Uterus (tissue), 2 donors: Measurements from ENCODE around the gene ARSI.

ENCODE experiments used
- POLR2A ChIP-seq, 2 donors: fragments of 450-650 bp; IDR thresholded peaks; one replicate each; pipeline ENCODE4 v1.6.1; 2016; ENCODE audit warnings: antibody characterized with exemption in 2 of 2, mild to moderate bottlenecking in 1 of 2, moderate library complexity in 1 of 2
- TF ChIP-seq, protein P1 (sequence below), 4 experiments: fragments of 200-600 bp in 2 of 4; fragments of 450-650 bp in 2 of 4; sonication (generic) in 2 of 4; IDR thresholded peaks; one replicate each; pipeline ENCODE4 v1.5.1; 2016 to 2019; ENCODE audit warnings: antibody characterized with exemption in 4 of 4, mild to moderate bottlenecking in 2 of 4, moderate library complexity in 1 of 4

DNA sequence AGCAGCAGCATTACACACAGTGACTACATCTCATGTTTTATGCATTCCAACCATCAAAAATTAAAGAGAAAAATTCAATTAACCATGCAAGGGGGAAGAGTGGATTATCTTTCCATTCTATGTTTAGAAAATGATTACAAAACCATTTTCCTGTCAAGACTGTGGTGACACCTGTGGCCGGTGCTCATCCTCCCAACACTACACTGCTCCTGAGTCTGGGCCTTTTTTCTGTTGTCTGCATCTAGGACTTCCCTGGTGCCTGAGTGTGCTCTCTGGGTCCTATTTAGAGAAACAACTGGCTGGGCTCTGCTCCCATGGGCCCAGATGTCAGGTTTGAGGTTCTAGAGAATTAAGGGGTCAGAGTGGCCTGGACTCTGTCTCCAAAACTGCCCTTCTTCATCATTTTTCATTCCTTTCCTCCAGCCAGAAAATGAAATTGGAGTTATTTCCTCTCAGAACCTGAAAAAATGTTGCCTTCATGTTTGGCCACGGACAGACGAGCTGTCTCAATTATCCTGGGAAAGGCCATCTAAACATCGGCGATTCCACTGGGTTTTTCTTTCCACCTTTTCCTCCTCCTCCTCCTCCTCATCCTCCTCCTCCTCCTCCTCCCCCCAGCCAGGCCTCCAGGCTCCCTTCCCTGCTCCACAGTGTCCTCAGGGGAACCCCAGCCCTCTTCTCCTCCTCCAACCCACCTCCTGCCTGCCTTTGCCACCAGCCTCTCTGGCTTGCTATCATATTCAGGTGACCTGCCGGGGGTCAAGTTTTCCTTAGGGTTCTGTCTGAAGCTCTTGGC, 11.4 kb upstream of the ARSI start:
- TF ChIP-seq, protein P1, sequence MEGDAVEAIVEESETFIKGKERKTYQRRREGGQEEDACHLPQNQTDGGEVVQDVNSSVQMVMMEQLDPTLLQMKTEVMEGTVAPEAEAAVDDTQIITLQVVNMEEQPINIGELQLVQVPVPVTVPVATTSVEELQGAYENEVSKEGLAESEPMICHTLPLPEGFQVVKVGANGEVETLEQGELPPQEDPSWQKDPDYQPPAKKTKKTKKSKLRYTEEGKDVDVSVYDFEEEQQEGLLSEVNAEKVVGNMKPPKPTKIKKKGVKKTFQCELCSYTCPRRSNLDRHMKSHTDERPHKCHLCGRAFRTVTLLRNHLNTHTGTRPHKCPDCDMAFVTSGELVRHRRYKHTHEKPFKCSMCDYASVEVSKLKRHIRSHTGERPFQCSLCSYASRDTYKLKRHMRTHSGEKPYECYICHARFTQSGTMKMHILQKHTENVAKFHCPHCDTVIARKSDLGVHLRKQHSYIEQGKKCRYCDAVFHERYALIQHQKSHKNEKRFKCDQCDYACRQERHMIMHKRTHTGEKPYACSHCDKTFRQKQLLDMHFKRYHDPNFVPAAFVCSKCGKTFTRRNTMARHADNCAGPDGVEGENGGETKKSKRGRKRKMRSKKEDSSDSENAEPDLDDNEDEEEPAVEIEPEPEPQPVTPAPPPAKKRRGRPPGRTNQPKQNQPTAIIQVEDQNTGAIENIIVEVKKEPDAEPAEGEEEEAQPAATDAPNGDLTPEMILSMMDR (IDR thresholded peaks at IDR 0.05) = no peak
- no peak for TF ChIP-seq POLR2A (IDR thresholded peaks at IDR 0.05)
